Adipocyte (in vitro differentiated cells): ENCODE results near the gene WFIKKN1.

ENCODE experiments used
- DNase-seq: peaks from one replicate; pipeline ENCODE4 v3.0.0-alpha.2; 2015; ENCODE audit warnings: low read depth
- H3K27me3 ChIP-seq: replicated peaks from 2 replicates; pipeline ENCODE4 v1.7.0; 2013; ENCODE audit warnings: mild to moderate bottlenecking, low read length, moderate library complexity; ENCODE audit not compliant: control insufficient read depth, insufficient read depth
- H3K36me3 ChIP-seq: 2 replicates; pipeline ENCODE4 v1.7.0; 2013; ENCODE audit warnings: low read length, mild to moderate bottlenecking, moderate library complexity; ENCODE audit not compliant: control insufficient read depth, insufficient read depth, severe bottlenecking
- H3K4me1 ChIP-seq: 2 replicates; pipeline ENCODE4 v1.7.0; 2013; ENCODE audit warnings: mild to moderate bottlenecking, low read length, moderate library complexity; ENCODE audit not compliant: control insufficient read depth, insufficient read depth
- H3K4me3 ChIP-seq: 2 replicates; pipeline ENCODE4 v1.7.0; 2013; ENCODE audit warnings: mild to moderate bottlenecking, low read length, moderate library complexity
- H3K9ac ChIP-seq: 2 replicates; pipeline ENCODE4 v1.7.0; 2013; ENCODE audit warnings: mild to moderate bottlenecking, low read length, moderate library complexity
- H3K9me3 ChIP-seq: 2 replicates; pipeline ENCODE4 v1.7.0; 2013; ENCODE audit warnings: mild to moderate bottlenecking, low read length, moderate library complexity; ENCODE audit not compliant: control insufficient read depth

WFIKKN1 gene

DNA sequence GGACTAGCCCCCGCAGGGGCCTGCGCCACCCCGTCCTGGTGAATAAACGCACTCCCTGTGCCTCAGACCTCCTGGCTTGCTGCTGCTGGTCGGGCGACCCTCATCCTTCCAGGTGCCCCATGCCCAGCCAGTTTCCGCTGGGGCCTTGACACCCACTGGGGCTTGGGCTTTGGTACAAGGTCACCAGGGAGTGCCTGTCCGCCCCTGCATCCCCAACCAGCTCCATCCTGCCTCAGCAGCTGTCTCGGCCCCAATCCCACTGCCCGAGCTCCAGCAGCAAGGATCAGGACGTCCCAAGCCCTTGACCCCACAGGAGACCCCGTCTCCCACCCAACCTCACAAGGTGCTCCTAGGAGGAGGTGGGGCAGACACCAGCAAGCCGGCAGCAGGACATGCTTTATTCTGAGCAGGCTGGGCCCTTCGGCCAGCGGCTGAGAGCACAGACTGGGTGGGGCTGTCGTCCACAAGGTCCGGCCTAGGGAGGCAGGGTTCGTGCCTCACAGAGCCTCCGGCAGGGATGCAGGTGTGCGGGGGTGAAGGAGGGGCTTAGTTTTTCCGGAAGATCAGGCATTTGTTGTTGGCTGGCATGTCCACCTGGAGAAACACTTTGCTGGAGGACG is 3.4 kb downstream of the WFIKKN1 start:
- no peak for DNase-seq
- no peaks in the 10 kb centered on the region for H3K9me3 ChIP-seq
- no peak overlapping the region for H3K9ac ChIP-seq
- peaks cover 14% of the 10 kb centered on the region for H3K4me1 ChIP-seq
- no peak overlapping the region for H3K4me3 ChIP-seq
- no peaks in the 10 kb centered on the region for H3K27me3 ChIP-seq
- H3K36me3 ChIP-seq: peaks cover 7% of the 10 kb centered on the region

DNA sequence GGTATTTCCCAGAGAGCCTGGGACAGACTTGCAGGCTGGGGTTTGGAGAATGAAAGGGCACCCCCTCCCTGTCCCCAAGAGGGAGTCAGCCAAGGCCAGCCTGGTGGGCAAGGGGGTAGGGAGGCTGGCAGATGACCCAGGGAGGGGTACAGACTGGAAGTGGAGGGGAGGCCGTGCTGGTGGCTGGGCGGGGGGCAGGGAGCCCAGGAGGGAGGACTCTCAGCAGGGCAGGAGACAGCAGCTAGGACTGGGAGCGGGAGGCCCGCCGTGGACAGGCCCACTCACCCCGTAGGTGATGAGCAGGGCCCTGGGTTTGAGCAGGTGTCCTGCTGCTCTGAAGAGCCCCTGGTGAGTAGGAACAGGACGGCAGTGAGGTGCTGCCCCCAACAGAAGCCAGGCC is 4.2 kb downstream of the WFIKKN1 start:
- Histone ChIP-seq H3K4me1 (peaks cover 11% of the 10 kb centered on the region), H3K9ac (peak overlapping the region; percentile 93), H3K27me3 (no peaks in the 10 kb centered on the region), H3K4me3 (peak overlapping the region; percentile 87), H3K9me3 (no peaks in the 10 kb centered on the region), H3K36me3 (peaks cover 7% of the 10 kb centered on the region)
- no peak for DNase-seq

DNA sequence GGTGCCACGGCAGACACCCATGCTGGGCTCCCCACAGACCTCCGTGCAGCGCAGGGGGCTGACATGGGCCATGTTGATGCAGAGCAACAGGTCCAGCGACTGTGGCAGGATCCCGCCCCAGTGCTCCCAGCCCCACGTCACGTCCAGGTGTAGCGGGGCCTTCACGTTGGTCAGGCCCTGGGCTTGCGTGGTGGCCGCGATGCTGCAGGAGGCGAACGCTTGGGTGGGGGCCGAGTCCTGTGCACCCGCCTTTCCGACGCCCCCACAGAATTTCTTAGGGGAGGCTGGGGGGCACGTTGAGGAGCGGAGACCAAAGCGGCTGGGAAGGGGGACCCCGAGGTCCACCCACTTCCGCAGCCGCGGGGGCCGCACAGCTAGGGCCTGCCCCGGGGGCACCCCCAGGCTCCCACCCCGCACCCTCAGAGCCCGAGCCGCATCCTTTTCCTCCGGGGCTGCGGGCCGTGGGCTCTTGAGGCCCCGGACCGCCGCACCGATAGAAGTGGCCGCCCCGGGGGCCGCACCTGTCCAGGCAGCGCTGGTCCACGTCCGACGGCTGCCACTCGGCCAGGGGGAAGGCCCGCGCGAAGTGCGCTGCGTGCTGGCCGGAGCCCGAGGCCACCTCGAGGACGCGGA is 4.9 kb downstream of the WFIKKN1 start:
- peaks cover 7% of the 10 kb centered on the region for H3K36me3 ChIP-seq
- peak overlapping the region; percentile 93 for H3K9ac ChIP-seq
- peak; percentile 15 for DNase-seq
- no peaks in the 10 kb centered on the region for H3K27me3 ChIP-seq
- H3K4me3 ChIP-seq: peak overlapping the region; percentile 87
- peaks cover 5% of the 10 kb centered on the region for H3K4me1 ChIP-seq
- H3K9me3 ChIP-seq: no peaks in the 10 kb centered on the region

DNA sequence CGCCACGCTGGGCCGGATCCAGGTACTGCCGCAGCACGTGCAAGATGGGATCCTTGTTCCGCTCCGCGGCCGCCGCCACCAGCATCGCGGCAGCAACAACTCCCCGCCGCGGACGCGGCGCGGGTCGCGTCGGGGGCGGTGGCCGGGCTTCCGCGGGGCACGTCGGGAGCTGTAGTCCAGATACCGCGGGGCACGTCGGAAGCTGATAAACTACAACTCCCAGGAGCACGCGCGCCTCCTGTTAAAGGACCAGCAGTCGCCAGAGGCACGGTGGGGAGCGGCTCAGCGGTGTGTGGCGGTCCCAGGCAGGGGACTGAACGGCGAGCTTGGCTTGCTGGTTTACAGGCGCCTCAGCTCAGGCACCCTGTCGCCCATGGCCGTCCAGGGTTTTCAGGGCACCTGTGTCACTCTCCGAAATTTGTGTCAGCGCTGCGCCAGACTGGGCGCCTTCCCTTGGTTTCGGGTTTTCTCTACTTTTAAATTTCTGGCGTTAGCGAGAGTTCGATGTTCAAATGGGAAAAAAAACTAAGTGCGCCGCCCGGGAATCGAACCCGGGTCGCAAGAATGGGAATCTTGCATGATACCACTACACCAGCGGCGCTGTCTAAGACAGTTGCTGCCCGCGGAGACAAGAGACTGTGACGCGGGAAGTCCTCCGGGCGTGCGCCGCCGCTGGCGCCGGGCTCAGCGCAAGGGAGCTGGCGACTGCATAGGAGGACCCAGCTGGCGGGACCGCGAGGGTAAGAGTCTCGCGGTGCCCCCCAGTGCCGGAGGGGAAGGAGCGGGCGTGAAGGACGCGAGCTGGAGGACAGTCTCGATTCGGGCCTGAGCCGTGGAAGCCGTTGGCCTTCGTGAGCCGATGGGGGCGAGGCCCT is 5.7 kb downstream of the WFIKKN1 start, which contains the start of gene METTL26:
METTL26 (minus strand) TSS at position 100 of the 875 bp plus-strand sequence; CDS start at position 85, 15 bp downstream.
- peaks cover 5% of the 10 kb centered on the region for H3K4me1 ChIP-seq
- peak; percentile 98 for DNase-seq
- peak within 1 kb of the TSS; percentile 93 for H3K9ac ChIP-seq
- H3K9me3 ChIP-seq: no peaks in the 10 kb centered on the region
- peaks cover 7% of the 10 kb centered on the region for H3K36me3 ChIP-seq
- H3K4me3 ChIP-seq: peak within 1 kb of the TSS; percentile 87
- H3K27me3 ChIP-seq: no peaks in the 10 kb centered on the region

DNA sequence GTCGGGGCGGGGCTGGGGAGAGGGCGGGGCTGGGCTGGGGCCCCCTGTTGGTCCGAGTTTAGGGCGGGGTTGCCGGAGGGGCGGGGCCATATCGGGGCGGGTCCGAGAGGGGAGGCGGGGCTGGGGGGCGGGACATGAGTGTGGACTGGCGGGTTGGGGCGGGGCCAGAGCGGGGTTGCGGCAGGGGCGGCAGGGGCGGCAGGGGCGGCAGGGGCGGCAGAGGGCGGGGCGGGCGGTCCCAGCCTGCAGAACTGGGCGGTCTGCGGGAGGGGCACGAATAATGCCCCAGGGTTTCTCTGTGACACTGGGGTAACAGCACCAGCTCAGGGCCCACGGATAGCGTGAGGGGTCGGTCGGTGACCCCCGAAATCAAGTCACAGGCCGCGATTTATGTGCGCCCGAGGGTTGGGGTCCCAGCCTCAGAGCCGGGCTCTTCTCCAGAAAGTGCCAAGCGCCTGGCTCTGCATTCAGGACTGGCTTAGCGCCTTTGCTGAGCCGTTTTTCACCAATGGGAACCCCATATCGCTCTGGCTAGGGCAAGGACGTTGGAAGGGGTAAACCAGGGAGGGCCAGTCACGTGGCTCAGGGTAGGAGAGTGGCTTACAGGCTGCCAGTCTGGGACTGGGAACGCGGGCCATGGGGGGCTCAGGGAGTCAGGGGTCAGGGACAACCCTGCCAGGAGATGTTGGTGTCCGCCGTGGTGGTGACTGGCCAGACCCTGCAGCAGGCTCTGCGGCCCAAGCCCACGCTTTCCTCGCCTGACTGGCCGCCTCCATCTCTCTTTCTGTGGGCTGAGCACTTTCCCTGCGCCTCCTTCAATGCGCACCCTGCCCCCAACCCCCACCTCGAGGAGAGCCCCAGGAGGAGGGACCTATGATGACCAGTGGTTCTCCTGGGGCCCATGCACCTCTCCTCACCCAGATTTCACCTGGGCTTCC is 6.6 kb downstream of the WFIKKN1 start:
- no peaks in the 10 kb centered on the region for H3K9me3 ChIP-seq
- H3K4me3 ChIP-seq: peak overlapping the region; percentile 87
- no peaks in the 10 kb centered on the region for H3K27me3 ChIP-seq
- H3K36me3 ChIP-seq: peaks cover 7% of the 10 kb centered on the region
- peak; percentile 96 for DNase-seq
- H3K9ac ChIP-seq: peak overlapping the region; percentile 93
- peaks cover 5% of the 10 kb centered on the region for H3K4me1 ChIP-seq

DNA sequence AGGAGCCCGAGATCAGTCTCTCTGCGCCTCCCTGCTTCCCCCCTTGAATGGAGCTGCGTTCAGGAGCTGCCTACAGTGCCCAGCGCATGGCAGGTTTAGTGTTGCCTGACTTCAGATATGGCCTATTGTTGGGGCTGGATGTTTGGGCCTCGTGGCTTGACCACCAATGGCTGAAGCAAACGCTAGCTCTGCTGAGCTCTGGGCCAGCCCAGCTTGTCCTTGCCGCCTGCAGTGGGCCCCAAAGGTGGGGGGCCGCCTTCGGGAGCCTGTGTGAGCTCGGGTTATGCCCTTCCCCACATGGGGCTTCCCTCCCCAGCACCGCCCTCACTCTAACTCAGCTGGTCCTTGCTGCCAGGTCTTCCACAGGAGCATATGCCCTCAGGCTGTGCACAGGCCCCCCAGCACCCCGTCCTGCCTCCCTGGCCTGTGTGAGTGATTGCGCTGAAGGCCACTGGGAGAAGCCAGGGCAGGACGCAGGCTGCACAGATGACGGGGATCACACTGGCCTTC is 7.3 kb downstream of the WFIKKN1 start:
- no peak overlapping the region for H3K4me3 ChIP-seq
- H3K36me3 ChIP-seq: peaks cover 7% of the 10 kb centered on the region
- DNase-seq: no peak
- H3K9me3 ChIP-seq: no peaks in the 10 kb centered on the region
- no peak overlapping the region for H3K9ac ChIP-seq
- H3K27me3 ChIP-seq: no peaks in the 10 kb centered on the region
- peaks cover 7% of the 10 kb centered on the region for H3K4me1 ChIP-seq

DNA sequence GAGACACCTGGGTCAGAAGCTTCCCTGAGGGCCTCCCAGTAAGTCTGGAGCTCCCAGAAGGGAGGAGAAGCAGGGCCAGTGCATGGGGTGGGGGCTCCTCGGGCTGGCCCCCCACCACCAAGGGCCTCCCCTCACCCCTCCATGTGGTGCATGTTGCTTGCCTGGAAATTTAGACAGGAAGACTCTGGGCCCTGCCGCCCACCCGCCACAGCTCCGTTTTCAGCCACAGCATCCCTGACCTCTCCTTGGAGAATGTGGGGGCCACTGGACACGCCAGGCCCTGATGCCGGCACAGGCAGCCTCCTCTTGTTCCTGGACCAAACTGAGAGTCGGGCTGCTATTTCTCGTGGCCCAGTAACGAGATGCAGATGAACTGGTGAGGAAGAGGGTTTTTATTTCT is 8.1 kb downstream of the WFIKKN1 start:
- peaks cover 9% of the 10 kb centered on the region for H3K4me1 ChIP-seq
- H3K9me3 ChIP-seq: no peaks in the 10 kb centered on the region
- DNase-seq: no peak
- no peak overlapping the region for H3K4me3 ChIP-seq
- H3K9ac ChIP-seq: no peak overlapping the region
- peaks cover 5% of the 10 kb centered on the region for H3K36me3 ChIP-seq
- no peaks in the 10 kb centered on the region for H3K27me3 ChIP-seq

DNA sequence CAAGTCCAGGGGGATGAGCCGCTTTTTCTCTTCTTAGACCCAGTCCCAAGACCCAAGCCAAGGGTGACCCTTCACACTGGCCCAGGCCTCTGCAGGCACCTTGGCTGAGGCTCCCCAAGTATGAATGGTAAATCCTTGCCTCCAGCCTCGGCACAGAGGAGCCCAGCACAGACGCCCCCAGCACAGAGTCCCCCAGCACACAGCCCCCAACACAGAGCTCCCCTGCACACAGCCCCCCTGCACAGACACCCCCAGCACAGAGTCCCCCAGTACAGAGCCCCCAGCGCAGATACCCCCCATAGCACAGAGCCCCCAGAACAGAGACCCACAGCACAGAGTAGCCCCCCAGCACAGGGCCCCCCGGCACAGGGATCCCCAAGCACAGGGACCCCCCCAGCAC is 9.8 kb downstream of the WFIKKN1 start:
- no peaks in the 10 kb centered on the region for H3K27me3 ChIP-seq
- DNase-seq: no peak
- no peak overlapping the region for H3K4me3 ChIP-seq
- H3K4me1 ChIP-seq: peaks cover 13% of the 10 kb centered on the region
- no peaks in the 10 kb centered on the region for H3K36me3 ChIP-seq
- H3K9me3 ChIP-seq: no peaks in the 10 kb centered on the region
- H3K9ac ChIP-seq: peak overlapping the region; percentile 96

DNA sequence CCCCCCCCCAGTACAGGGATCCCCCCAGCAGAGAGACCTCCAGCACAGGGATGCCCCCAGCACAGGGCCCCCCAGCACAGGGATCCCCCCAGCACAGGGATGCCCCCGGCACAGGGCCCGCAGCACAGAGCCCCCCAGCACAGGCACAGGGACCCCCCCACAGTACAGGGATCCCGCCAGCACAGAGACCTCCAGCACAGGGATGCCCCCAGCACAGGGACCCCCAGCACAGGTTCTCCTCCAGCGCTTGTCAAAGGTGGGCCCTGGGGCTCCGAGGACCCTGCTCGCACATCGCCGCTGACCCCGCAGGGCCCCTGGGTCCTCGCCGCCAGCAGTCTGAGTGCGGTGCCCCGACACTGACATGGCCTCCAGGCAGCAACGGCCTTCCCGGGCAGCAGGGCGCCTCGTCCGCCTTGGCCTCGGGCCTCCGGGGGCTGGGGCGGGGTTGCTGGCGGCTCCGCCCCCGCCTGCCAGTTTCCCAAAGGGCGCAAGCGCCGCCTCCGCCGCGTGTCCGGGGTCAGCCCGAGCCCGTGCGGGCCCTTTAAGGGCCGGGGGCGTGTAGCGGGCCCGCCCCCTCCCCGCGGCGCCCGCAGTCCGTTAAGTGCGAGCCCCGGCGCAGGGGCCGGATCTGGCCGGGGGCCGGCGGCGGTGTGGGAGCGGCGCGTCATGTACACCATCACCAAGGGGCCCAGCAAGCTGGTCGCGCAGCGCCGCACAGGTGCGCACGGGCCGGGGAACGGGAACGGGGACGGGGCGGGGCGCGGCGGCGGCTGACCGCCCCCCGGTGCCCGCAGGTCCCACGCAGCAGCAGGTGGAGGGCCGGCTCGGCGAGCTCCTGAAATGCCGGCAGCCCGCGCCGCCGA is 10.8 kb downstream of the WFIKKN1 start, which contains the start of gene MCRIP2:
MCRIP2 (plus strand) TSS at position 503 of the 863 bp plus-strand sequence; CDS start at position 667, 164 bp downstream.
- Histone ChIP-seq H3K27me3 (no peaks in the 10 kb centered on the region), H3K9me3 (no peaks in the 10 kb centered on the region), H3K4me1 (peaks cover 22% of the 10 kb centered on the region), H3K36me3 (no peaks in the 10 kb centered on the region), H3K9ac (peak within 1 kb of the TSS; percentile 96), H3K4me3 (peak within 1 kb of the TSS; percentile 87)
- DNase-seq: peak; percentile 89
